ENCODE data around the gene HECW1.
"Not testable (repeated sequence)": the region's sequence is repeated elsewhere in the genome, so short reads cannot be mapped to it uniquely, and the experiment has no call there.

The HECW1 gene

GRCh38 chr7:43479042-43479441 is 366.6 kb downstream of the HECW1 start:
- DNase-seq = no peak

GRCh38 chr7:43479543-43479942 is 367.1 kb downstream of the HECW1 start:
- no peak for DNase-seq

GRCh38 chr7:43480581-43480980 is 368.1 kb downstream of the HECW1 start:
- DNase-seq = no peak

- no peak for DNase-seq
Measured at GRCh38 chr7:43481902-43482678, 369.6 kb downstream of the HECW1 start.

GRCh38 chr7:43482679-43483252 is 370.3 kb downstream of the HECW1 start:
- DNase-seq = no peak

GRCh38 chr7:43484678-43485395 is 372.4 kb downstream of the HECW1 start:
- no peak for DNase-seq

GRCh38 chr7:43485580-43485979 is 373.1 kb downstream of the HECW1 start:
- no peak for DNase-seq

- not testable (repeated sequence) for DNase-seq
Measured at GRCh38 chr7:43486008-43486407, 373.6 kb downstream of the HECW1 start.

- DNase-seq = no peak
Measured at GRCh38 chr7:43486634-43487033, 374.2 kb downstream of the HECW1 start.

GRCh38 chr7:43487731-43488073 is 375.3 kb downstream of the HECW1 start:
- DNase-seq = no peak

- DNase-seq = no peak
Measured at GRCh38 chr7:43489257-43489656, 376.8 kb downstream of the HECW1 start.

GRCh38 chr7:43490016-43490415 is 377.6 kb downstream of the HECW1 start:
- no peak for DNase-seq

- DNase-seq = no peak
Measured at GRCh38 chr7:43491123-43491522, 378.7 kb downstream of the HECW1 start.

GRCh38 chr7:43491984-43492383 is 379.5 kb downstream of the HECW1 start:
- DNase-seq = no peak

GRCh38 chr7:43492896-43493295 is 380.4 kb downstream of the HECW1 start:
- DNase-seq = no peak

GRCh38 chr7:43495572-43495971 is 383.1 kb downstream of the HECW1 start:
- DNase-seq = no peak

- DNase-seq = no peak
Measured at GRCh38 chr7:43496596-43496995, 384.1 kb downstream of the HECW1 start.

GRCh38 chr7:43501870-43502269 is 389.4 kb downstream of the HECW1 start:
- no peak for DNase-seq

GRCh38 chr7:43502941-43503340 is 390.5 kb downstream of the HECW1 start:
- DNase-seq = no peak

GRCh38 chr7:43505412-43505811 is 393.0 kb downstream of the HECW1 start:
- no peak for DNase-seq

- no peak for DNase-seq
Measured at GRCh38 chr7:43506460-43506859, 394.0 kb downstream of the HECW1 start.

- DNase-seq = no peak
Measured at GRCh38 chr7:43508461-43508860, 396.0 kb downstream of the HECW1 start.

GRCh38 chr7:43509906-43510305 is 397.5 kb downstream of the HECW1 start:
- no peak for DNase-seq

GRCh38 chr7:43511029-43511428 is 398.6 kb downstream of the HECW1 start:
- no peak for DNase-seq

Data from DMS153 (cell line).